ENCODE data around the gene ANGPTL5. TPM values are rescaled to one million over a fixed set of nuclear protein-coding genes. Genes with fewer than 3 reads are reported as not detected.

The ANGPTL5 gene
- total RNA-seq, 1 experiment from 2014 or later: not detected

- Histone ChIP-seq H3K9me3 (ENCODE audit: low read depth, low read length, poor library complexity, severe bottlenecking) (no peaks in the 10 kb centered on the region), H3K36me3 (ENCODE audit: insufficient read depth, low read length, poor library complexity, severe bottlenecking) (no peaks in the 10 kb centered on the region), H3K27ac (ENCODE audit: low read depth, low read length, poor library complexity, severe bottlenecking) (no peak overlapping the region), H3K27me3 (replicated peaks; ENCODE audit: insufficient read depth, low read depth, low read length, poor library complexity) (no peaks in the 10 kb centered on the region), H3K4me3 (ENCODE audit: low read depth, low read length, poor library complexity, severe bottlenecking) (no peak overlapping the region), H3K4me1 (ENCODE audit: insufficient read depth, low read length, poor library complexity, severe bottlenecking) (peaks cover under 1% of the 10 kb centered on the region)
- no TSS peak for BruUV-seq (replicated peaks)
- no peak for TF ChIP-seq EZH2 (IDR thresholded peaks at IDR 0.05; ENCODE audit: borderline replicate concordance, low read depth, low read length, poor library complexity, severe bottlenecking)
- TF ChIP-seq CTCF (conservative IDR thresholded peaks at IDR 0.05; ENCODE audit: low read depth, low read length): no peak
- ChIA-PET CTCF (no interaction called here), POLR2A (ENCODE audit: low non-redundant PET) (no interaction called here)
- DNase-seq (ENCODE audit: low spot score): no peak
- intact Hi-C loops (cut with micrococcal nuclease; ENCODE audit: unreplicated experiment): no loop called here
Observed at GRCh38 chr11:101909087-101909486, 7.2 kb downstream of the ANGPTL5 start.

- no TSS peak for BruUV-seq (replicated peaks)
- Histone ChIP-seq H3K27ac (ENCODE audit: low read depth, low read length, poor library complexity, severe bottlenecking) (no peak overlapping the region), H3K4me1 (ENCODE audit: insufficient read depth, low read length, poor library complexity, severe bottlenecking) (no peaks in the 10 kb centered on the region), H3K9me3 (ENCODE audit: low read depth, low read length, poor library complexity, severe bottlenecking) (no peaks in the 10 kb centered on the region), H3K4me3 (ENCODE audit: low read depth, low read length, poor library complexity, severe bottlenecking) (no peak overlapping the region), H3K36me3 (ENCODE audit: insufficient read depth, low read length, poor library complexity, severe bottlenecking) (no peaks in the 10 kb centered on the region), H3K27me3 (replicated peaks; ENCODE audit: insufficient read depth, low read depth, low read length, poor library complexity) (no peaks in the 10 kb centered on the region)
- intact Hi-C loops (cut with micrococcal nuclease; ENCODE audit: unreplicated experiment): no loop called here
- no peak for TF ChIP-seq CTCF (conservative IDR thresholded peaks at IDR 0.05; ENCODE audit: low read depth, low read length)
- TF ChIP-seq EZH2 (IDR thresholded peaks at IDR 0.05; ENCODE audit: borderline replicate concordance, low read depth, low read length, poor library complexity, severe bottlenecking): no peak
- no peak for DNase-seq (ENCODE audit: low spot score)
- ChIA-PET CTCF (interaction anchor here (0.6 kb wide), 1 partner anchor 92 kb away, joined by 5 read pairs; no protein-coding TSS in a partner anchor), POLR2A (ENCODE audit: low non-redundant PET) (no interaction called here)
Observed at GRCh38 chr11:101907815-101908214, 8.5 kb downstream of the ANGPTL5 start.

- Histone ChIP-seq H3K4me3 (ENCODE audit: low read depth, low read length, poor library complexity, severe bottlenecking) (no peak overlapping the region), H3K27ac (ENCODE audit: low read depth, low read length, poor library complexity, severe bottlenecking) (no peak overlapping the region), H3K9me3 (ENCODE audit: low read depth, low read length, poor library complexity, severe bottlenecking) (no peaks in the 10 kb centered on the region), H3K4me1 (ENCODE audit: insufficient read depth, low read length, poor library complexity, severe bottlenecking) (no peaks in the 10 kb centered on the region), H3K36me3 (ENCODE audit: insufficient read depth, low read length, poor library complexity, severe bottlenecking) (no peaks in the 10 kb centered on the region), H3K27me3 (replicated peaks; ENCODE audit: insufficient read depth, low read depth, low read length, poor library complexity) (no peaks in the 10 kb centered on the region)
- no peak for DNase-seq (ENCODE audit: low spot score)
- POLR2A ChIA-PET (ENCODE audit: low non-redundant PET): no interaction called here
- intact Hi-C loops (cut with micrococcal nuclease; ENCODE audit: unreplicated experiment): no loop called here
- no TSS peak for BruUV-seq (replicated peaks)
- TF ChIP-seq EZH2 (IDR thresholded peaks at IDR 0.05; ENCODE audit: borderline replicate concordance, low read depth, low read length, poor library complexity, severe bottlenecking): no peak
- TF ChIP-seq CTCF (conservative IDR thresholded peaks at IDR 0.05; ENCODE audit: low read depth, low read length): no peak
- CTCF ChIA-PET: no interaction called here
Observed at GRCh38 chr11:101894505-101894904, 21.8 kb downstream of the ANGPTL5 start.

Data from A673 (cell line).